22Rv1 (cell line): ENCODE data around the gene NGDN.

Source experiments
- ZFX ChIP-seq: fragments of 450-650 bp; IDR thresholded peaks from 2 replicates; pipeline ENCODE4 v1.6.1; 2017; ENCODE audit warnings: antibody characterized with exemption, borderline replicate concordance
- TF ChIP-seq, protein P1 (sequence below): fragments of 450-650 bp; IDR thresholded peaks from 2 replicates; pipeline ENCODE4 v1.5.1; 2017; ENCODE audit warnings: mild to moderate bottlenecking

DNA sequence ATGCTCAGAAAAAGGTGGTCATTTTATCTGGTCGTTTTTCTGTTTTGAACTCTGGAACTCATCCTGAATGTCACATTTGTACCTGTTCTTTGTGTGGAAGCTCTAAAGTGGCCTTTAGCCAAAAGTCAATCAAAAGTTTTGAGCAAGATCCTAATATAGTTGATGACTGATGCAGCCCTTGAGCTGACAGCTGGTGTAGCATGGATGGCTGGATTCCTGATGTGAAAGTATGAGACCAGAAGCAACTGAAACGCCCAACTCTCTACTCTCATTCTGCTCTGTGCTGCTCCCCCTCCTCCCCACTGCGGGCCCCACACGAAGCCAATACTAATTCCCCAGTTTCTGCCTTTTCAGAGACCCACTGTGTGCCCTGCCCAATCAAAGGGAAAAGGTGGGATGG is 23.7 kb upstream of the NGDN start:
- TF ChIP-seq, protein P1, sequence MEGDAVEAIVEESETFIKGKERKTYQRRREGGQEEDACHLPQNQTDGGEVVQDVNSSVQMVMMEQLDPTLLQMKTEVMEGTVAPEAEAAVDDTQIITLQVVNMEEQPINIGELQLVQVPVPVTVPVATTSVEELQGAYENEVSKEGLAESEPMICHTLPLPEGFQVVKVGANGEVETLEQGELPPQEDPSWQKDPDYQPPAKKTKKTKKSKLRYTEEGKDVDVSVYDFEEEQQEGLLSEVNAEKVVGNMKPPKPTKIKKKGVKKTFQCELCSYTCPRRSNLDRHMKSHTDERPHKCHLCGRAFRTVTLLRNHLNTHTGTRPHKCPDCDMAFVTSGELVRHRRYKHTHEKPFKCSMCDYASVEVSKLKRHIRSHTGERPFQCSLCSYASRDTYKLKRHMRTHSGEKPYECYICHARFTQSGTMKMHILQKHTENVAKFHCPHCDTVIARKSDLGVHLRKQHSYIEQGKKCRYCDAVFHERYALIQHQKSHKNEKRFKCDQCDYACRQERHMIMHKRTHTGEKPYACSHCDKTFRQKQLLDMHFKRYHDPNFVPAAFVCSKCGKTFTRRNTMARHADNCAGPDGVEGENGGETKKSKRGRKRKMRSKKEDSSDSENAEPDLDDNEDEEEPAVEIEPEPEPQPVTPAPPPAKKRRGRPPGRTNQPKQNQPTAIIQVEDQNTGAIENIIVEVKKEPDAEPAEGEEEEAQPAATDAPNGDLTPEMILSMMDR: no peak
- TF ChIP-seq ZFX: no peak
